ENCODE data around the gene CTSE.

The CTSE gene

GRCh38 chr1:205967554-205968335 is 56.0 kb downstream of the CTSE start:
- no peak for DNase-seq

GRCh38 chr1:205965036-205965884 is 58.4 kb downstream of the CTSE start:
- DNase-seq, result no peak

GRCh38 chr1:205963352-205964155 is 60.1 kb downstream of the CTSE start:
- DNase-seq, result no peak

GRCh38 chr1:205962821-205963221 is 60.9 kb downstream of the CTSE start:
- DNase-seq, result no peak

GRCh38 chr1:205961991-205962820 is 61.5 kb downstream of the CTSE start:
- no peak for DNase-seq

GRCh38 chr1:205961405-205961804 is 62.3 kb downstream of the CTSE start:
- DNase-seq, result no peak

- DNase-seq, result no peak
Observed at GRCh38 chr1:205959789-205960188, 63.9 kb downstream of the CTSE start.

Data from effector CD4-positive, alpha-beta T cell (primary cell).